ENCODE measurements around the gene CLTB.

DNA sequence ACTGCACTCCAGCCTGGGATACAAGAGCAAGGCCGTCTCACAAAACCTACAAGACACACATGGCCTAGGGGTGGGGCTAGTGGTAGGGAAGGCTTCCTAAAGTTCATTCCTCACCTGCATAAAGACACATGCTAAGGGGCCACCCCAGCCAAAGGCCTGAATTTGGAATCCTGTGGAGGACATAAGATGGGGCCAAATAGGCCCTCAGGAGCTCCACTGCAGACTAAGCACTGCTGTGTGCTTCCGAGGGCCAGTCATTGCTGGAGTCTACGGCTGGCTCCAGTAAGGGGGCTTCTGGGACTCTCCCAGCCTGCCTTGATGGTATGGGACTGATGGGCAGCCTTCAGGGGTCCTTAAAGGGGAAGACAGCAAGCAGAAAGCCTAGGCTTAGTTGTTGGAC lies 33.6 kb downstream of the CLTB start:
- TF ChIP-seq, protein P1, sequence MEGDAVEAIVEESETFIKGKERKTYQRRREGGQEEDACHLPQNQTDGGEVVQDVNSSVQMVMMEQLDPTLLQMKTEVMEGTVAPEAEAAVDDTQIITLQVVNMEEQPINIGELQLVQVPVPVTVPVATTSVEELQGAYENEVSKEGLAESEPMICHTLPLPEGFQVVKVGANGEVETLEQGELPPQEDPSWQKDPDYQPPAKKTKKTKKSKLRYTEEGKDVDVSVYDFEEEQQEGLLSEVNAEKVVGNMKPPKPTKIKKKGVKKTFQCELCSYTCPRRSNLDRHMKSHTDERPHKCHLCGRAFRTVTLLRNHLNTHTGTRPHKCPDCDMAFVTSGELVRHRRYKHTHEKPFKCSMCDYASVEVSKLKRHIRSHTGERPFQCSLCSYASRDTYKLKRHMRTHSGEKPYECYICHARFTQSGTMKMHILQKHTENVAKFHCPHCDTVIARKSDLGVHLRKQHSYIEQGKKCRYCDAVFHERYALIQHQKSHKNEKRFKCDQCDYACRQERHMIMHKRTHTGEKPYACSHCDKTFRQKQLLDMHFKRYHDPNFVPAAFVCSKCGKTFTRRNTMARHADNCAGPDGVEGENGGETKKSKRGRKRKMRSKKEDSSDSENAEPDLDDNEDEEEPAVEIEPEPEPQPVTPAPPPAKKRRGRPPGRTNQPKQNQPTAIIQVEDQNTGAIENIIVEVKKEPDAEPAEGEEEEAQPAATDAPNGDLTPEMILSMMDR (conservative IDR thresholded peaks at IDR 0.05; ENCODE audit: low read depth, low read length), result no peak
- TF ChIP-seq CEBPB (IDR thresholded peaks at IDR 0.05; ENCODE audit: low read depth, low read length) (no peak), BHLHE40 (IDR thresholded peaks at IDR 0.05; ENCODE audit: low read depth, low read length) (no peak), RFX5 (IDR thresholded peaks at IDR 0.05; ENCODE audit: low read depth, low read length) (no peak), NFE2L2 (IDR thresholded peaks at IDR 0.05; ENCODE audit: low read depth, low read length) (no peak), MXI1 (IDR thresholded peaks at IDR 0.05; ENCODE audit: borderline replicate concordance, low read depth, low read length) (no peak), POLR2A (IDR thresholded peaks at IDR 0.05; ENCODE audit: low read depth, low read length) (no peak), MAFK (IDR thresholded peaks at IDR 0.05; ENCODE audit: low read depth, low read length) (no peak), RAD21 (IDR thresholded peaks at IDR 0.05; ENCODE audit: low read length) (no peak), SMC3 (IDR thresholded peaks at IDR 0.05; ENCODE audit: low read depth, low read length) (no peak), FOS (IDR thresholded peaks at IDR 0.05; ENCODE audit: low read depth, low read length) (no peak), RCOR1 (IDR thresholded peaks at IDR 0.05; ENCODE audit: insufficient replicate concordance, low read length) (no peak)
- TF ChIP-seq, protein P2, sequence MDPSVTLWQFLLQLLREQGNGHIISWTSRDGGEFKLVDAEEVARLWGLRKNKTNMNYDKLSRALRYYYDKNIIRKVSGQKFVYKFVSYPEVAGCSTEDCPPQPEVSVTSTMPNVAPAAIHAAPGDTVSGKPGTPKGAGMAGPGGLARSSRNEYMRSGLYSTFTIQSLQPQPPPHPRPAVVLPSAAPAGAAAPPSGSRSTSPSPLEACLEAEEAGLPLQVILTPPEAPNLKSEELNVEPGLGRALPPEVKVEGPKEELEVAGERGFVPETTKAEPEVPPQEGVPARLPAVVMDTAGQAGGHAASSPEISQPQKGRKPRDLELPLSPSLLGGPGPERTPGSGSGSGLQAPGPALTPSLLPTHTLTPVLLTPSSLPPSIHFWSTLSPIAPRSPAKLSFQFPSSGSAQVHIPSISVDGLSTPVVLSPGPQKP (IDR thresholded peaks at IDR 0.05; ENCODE audit: borderline replicate concordance, low read depth, low read length), result no peak
- TF ChIP-seq, protein P3, sequence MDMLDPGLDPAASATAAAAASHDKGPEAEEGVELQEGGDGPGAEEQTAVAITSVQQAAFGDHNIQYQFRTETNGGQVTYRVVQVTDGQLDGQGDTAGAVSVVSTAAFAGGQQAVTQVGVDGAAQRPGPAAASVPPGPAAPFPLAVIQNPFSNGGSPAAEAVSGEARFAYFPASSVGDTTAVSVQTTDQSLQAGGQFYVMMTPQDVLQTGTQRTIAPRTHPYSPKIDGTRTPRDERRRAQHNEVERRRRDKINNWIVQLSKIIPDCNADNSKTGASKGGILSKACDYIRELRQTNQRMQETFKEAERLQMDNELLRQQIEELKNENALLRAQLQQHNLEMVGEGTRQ (IDR thresholded peaks at IDR 0.05; ENCODE audit: low read depth, low read length), result no peak

Data from IMR-90 (cell line).